GM18526 (cell line): Measurements from ENCODE around the gene FAHD2A.

Experiments
- POLR2A ChIP-seq: IDR thresholded peaks from 3 replicates; pipeline ENCODE4 v1.6.1; 2011; ENCODE audit not compliant: insufficient read length; ENCODE audit errors: extremely low read depth

FAHD2A gene

GRCh38 chr2:95384854-95385569 is 17.5 kb upstream of the FAHD2A start:
- TF ChIP-seq POLR2A, result no peak

DNA sequence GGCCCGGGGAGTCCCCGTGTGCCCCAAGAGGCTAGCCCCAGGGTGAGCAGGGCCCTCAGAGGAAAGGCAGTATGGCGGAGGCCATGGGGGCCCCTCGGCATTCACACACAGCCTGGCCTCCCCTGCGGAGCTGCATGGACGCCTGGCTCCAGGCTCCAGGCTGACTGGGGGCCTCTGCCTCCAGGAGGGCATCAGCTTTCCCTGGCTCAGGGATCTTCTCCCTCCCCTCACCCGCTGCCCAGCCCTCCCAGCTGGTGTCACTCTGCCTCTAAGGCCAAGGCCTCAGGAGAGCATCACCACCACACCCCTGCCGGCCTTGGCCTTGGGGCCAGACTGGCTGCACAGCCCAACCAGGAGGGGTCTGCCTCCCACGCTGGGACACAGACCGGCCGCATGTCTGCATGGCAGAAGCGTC is 16.9 kb upstream of the FAHD2A start:
- TF ChIP-seq POLR2A, result no peak

GRCh38 chr2:95386031-95386430 is 16.5 kb upstream of the FAHD2A start:
- no peak for TF ChIP-seq POLR2A

DNA sequence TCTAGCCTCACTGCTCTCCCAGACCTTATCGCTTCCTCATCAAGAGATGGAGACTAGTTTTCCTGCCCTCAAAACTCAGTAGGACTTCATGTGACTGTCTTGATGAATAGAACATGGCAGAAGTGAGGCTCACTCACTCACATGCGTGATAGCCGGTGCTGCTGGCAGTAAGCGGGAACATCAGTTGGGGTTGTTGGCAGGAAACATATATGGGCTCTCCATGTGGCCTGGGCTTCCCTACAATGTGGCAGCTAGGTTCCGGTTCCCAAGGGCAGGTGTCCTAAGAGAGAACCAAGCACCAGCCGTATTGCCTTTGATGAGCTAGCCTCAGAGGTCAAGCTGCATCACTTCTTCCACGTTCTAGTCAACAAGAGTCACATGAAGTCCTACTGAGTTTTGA is 15.2 kb upstream of the FAHD2A start:
- TF ChIP-seq POLR2A, result no peak

DNA sequence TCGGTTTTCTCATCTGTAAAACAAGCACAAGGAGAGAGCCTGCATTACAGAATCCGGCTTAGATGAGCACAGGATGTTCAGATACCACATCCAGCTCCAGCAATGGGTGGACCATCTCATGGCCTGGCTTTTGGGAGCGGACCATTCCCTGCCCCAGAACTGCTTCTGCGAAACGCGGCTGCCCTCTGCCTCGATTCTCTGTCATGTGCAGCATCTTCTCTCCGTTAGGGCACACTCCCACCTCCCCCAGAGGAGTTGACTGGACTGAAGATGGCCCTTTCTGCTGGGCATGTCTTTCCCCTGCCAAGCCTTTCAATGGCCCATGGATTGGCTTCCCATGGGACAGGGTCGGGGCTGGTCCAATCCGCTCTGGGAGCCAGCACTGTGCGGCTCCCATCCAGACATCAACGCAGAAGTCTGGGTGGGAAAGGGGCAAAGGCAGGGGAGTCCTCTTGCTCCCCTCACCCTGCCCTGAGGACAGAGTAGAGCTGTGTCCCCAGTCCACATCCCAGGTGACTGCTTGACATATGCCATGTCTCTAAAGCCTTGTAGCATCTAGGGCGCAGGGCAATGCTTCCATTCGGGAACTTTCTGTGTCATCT is 14.3 kb upstream of the FAHD2A start:
- TF ChIP-seq POLR2A, result no peak

- TF ChIP-seq POLR2A, result no peak
Measured at GRCh38 chr2:95388856-95389244, 13.7 kb upstream of the FAHD2A start.

- TF ChIP-seq POLR2A, result no peak
Measured at GRCh38 chr2:95389245-95390119, 13.0 kb upstream of the FAHD2A start.

DNA sequence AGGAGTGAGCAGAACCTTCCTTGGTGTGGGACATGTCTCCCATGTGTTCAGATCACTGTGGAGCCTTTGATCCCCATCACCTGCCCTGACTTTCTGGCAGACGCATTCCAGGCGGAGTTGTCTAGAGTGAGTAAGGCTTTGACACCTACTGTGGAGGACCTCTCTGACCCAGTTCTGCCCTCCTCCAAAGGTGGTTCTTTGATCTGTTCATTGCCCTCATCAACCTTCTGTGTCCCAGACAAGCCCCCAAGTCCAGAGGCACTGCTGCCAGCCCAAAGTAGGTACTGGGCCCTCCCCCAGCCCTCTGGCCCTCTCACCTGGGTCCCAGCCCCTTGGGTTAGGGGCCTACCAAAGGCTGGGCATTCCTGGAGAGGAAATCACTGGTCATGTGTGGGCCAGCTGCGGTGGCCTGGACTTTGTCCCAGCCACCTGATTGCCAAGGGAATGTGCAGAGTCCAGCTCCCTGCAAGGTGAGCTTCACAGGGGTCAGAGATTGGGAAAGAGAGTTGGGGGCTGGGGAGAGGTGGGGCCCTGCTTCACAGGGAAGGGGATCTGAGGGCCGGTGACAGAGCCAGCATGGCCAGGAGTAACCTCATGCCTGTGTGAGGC is 12.1 kb upstream of the FAHD2A start:
- TF ChIP-seq POLR2A, result no peak

DNA sequence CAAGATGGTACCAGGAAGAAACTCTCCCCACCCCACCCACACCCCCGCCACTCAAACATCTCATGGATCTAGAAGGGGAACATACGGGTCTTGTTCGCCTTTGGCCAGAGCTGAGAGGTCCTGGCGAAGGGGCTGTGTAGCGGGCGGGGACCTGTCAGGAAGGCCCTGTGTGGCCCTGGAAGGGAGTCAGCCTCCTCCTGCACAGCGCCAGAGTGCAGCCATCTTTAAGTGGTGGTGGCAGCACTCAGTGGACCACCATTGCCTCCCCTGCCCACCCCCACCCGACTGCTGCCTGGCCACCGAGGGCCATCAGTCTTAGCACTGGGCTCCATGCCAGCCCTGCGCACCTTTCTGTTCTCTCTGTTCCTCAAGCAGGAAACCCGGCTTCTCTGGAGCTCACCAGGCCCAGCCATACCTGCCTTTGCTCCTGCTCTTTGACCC is 11.6 kb upstream of the FAHD2A start:
- no peak for TF ChIP-seq POLR2A

DNA sequence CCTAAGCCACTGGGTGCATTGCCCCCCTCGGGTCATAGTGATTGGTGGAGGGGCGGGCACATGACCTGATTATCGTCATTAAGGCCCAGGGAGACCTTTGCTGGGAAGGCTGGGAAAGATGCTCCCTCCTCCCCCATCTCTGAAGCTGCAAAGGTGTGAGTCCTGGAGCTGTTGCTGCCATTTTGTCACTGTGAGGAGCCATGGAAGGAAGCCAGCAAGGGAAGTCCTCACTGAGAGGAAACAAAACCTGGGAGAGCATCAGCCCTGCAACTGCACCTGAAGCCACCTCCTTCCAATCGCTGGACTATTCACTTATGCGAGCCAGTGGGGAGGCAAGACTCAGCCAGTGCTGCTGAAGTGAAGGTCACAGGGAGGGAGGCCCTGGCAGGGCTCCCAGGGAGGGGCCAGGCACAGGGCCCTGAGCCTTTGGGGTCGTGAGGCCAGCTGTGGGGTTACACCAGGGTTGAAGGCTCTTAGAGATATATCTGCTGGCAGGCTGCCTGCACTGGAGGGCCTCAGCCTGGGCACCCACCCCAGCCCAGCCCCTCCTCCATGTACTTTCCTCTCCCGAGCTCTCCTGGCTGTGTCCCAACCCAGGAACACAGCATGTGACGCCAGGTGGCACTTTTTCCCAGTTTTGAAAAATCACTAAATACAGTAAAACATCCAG is 10.7 kb upstream of the FAHD2A start:
- TF ChIP-seq POLR2A, result no peak

- no peak for TF ChIP-seq POLR2A
Measured at GRCh38 chr2:95392320-95392719, 10.2 kb upstream of the FAHD2A start.

DNA sequence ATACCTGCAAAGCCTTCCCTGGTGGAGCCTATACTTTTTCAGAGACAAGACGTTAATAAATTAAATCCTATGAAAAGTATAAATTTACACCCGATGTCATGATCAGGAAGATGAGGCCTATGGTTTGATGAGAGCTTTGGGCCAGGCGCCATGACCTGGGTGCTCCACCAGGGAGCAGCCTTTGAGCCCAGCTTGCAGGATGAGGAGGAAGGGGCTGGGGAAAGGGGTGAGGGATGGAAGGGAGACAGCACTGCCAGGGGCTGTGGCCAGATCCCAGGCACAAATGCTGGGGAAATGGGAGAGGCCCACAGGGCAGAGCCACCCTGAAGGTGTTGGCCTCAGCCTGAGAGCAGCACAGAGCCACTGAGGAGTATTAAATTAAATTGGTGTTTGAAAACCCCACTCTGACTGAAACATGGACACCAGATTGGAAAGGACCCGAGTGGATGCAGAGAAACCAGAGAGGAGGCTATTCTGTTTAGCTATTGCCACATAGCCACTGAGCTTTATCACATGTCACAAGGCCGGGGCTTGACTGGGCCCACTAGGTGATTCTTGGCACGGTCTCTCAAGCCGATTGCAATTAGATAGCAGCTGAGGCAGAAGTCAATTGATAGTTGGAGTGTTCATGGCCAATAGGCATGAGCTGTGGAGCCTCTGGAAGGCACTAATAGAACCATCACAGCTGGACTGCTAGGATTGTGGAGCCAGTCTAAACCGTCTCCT is 9.6 kb upstream of the FAHD2A start:
- no peak for TF ChIP-seq POLR2A

GRCh38 chr2:95393901-95394300 is 8.6 kb upstream of the FAHD2A start:
- TF ChIP-seq POLR2A, result no peak

GRCh38 chr2:95399061-95399460 is 3.4 kb upstream of the FAHD2A start:
- no peak for TF ChIP-seq POLR2A

DNA sequence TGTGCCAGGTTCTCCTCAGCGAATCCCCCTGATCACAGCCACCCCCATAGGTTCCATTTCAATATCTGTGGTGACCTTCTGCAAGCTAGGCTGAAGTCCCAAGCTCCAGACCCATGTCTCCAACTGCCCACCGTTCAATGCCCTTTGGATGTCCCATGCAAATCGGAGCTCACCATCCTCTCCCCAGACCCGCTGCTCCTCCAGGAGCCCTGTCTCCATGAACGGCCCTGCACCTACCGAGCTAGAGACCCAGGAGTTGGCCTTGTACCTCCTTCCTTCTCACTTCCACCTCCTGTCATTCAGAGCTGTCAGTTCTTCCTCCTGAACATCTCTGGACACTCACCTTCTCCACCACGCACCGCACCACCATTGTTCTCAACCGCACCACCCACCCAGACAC is 1.0 kb upstream of the FAHD2A start:
- no peak for TF ChIP-seq POLR2A
